GOT3 (cell line): ENCODE data around the gene LOXL1.

ENCODE experiments used
- DNase-seq: peaks from one replicate; lab custom pipeline; 2025; ENCODE audit warnings: mixed read lengths; lab: John Stamatoyannopoulos, UW

Gene LOXL1

DNA sequence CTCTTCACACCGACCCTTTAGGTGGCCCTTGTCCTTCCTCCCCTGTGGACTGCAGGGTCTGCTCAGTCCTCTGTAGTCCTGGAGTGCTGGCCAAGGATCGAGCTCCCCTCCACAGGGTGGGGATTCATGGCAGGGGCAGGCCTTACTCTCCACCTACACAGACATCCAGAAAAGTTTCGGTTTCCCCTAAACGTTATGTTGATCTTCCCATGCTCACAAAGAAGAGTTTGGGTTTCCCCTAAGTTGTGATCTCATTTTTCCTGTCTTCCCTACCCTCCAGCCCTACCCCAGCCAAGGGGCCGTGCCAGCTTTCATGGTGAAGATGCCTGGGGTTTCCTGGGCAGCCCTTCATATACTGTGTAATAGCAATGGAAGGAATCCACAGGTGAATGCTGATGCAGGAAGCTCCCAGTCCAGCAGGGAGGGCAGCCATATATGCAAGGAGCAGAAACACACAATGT lies 55.5 kb downstream of the LOXL1 start:
- DNase-seq: no peak

DNA sequence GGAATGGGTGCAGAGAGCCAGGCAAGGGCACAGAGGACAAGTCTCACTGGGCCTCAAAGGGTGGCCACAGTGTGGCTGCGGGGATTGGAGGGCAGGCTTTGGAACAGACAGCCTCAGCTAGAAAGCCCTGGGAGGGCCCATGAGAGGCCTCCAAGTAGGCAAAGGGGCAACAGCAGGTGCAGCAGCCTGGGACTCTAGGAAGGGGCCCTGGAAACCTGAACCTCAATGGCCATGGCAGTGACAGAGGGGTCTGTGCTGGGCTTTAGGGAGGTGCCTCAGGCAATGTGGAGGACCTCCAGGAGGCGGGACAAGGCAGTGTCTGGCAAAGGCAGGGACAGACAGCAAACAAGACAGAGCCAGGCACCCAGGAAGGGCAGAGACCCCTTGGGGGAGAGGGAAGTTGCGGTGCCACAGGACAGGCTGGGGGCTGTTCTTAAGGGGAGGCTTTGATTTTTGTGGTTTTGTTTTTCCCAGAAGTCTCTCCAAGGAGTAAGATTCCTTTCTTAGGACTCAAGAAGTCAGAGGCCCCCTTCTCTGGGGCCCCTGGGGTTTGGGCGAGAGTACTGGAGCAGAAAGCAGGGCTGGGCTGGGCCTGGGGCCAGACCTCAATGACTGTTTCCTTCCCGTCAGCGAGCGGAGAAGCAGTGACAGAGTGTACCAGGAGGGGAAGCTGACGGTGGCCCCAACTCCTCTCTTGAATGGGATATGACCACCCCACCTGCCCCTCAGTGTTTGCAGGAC lies 56.1 kb downstream of the LOXL1 start:
- peak; percentile 59 for DNase-seq

DNA sequence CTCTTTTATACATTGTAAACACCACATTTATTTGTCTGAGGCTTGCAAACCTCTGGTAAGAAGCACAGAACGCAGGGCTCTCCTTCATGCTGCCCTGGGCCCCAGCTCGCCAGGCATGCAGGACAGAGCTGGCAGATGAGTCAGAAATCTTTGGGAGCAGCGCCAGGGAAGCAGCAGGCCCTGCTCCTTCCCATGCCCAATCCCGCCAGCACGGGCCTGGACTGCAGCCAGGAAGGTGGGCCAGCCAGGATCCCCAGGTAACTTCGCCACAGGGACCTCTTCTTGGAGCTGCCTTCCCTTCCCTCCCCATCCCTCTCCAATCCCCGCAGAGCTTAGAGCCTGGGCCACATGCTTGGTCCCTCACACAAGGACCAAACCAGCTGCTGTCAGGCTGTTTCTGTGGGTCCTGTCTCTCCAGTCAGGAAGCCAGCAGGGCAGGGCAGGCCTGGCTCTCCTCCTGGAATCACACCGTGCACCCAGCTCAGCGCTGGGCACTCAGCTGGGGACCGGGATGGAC lies 57.0 kb downstream of the LOXL1 start:
- DNase-seq: peak; percentile 20

DNA sequence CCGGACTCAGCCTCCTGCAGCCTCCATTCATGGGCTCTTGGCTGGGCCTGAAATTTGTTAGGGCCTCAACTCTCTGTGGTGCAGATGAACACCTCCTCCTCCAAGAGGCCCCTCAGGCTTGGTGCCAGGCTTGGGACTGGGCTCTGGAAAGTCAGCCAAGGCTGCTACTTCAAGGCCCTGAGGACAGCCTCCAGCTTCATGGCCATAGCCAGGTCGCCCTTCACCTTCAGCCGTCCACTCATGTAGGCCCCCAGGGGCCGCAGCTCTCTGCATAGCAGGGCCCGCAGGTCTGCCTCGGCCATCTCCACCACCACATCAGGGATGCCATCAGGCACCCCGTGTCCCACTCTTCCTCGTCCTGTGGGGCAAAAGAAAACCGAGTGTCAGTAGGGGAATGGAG lies 57.5 kb downstream of the LOXL1 start:
- DNase-seq: no peak

DNA sequence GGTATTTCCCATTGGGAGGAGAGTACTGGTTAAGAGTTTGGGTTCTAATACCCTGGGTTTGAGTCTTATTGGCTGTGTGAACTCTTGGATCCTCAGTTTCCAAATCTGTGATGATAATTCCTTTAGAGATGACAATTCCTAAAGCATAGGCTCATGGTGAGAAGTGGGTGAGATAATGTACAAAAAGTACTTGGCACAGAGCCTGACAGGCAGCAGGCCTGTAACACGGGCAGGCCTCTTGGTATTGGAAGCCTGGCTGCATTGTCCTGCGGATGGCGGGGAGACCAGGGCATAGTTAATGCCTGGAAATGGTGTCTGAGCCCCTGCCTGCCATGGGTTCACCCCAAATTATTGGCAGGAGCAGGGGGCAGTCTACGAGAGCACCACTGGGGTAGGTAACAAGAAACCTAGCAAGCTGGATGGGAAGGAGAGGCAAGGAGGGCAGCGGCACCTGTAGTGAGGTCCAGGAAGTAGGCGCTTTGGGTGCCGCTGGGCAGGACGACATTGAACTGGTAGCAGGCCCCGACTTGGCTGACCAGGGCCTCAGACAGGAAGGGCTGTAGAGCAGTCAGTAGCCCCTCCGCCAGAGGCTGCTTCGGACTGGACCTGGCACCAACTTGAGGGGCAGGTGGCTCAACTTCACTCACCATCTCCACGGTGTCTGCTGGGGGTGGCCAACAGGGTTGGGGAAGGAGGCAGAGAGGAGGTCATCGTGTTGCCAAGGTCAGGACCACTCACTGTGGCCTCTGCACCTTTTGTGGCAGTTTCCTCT lies 58.1 kb downstream of the LOXL1 start:
- DNase-seq: no peak

DNA sequence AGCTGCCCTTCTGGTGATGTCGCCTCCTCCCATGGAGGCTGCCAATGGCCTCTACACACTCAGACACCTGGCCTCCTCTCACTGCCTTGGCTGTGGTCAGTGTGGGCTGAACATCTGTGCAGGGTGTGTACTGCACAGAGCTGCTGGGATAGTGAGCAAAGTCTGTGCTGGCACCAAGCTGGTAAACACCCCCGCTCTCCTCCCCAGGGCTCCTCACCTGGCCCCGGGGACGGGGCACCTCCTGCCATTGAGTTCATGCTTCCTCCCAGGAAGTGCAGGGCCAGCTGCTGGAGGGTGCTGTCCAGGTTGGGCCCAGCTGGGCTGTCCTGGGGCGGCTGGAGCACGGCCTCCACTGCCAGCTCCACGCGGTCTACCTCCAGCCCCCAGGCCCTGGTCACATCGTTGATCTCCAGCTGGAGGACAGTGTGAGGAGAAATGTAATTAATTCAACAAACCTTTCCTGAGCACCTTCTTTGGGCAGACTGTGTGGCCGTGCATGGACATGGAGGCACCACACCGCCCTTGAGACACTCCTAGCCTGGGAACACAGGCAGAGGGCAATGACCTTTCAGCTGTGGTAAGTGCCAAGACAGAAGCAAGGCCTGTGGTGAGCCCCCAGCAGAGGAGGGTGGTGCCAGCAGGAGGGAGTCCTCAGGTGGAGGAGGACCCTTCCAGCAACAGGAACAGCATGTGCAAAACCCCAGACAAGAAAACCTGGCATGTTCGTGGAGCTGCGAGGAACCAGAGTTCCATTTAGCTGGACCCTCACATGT lies 59.0 kb downstream of the LOXL1 start:
- no peak for DNase-seq

DNA sequence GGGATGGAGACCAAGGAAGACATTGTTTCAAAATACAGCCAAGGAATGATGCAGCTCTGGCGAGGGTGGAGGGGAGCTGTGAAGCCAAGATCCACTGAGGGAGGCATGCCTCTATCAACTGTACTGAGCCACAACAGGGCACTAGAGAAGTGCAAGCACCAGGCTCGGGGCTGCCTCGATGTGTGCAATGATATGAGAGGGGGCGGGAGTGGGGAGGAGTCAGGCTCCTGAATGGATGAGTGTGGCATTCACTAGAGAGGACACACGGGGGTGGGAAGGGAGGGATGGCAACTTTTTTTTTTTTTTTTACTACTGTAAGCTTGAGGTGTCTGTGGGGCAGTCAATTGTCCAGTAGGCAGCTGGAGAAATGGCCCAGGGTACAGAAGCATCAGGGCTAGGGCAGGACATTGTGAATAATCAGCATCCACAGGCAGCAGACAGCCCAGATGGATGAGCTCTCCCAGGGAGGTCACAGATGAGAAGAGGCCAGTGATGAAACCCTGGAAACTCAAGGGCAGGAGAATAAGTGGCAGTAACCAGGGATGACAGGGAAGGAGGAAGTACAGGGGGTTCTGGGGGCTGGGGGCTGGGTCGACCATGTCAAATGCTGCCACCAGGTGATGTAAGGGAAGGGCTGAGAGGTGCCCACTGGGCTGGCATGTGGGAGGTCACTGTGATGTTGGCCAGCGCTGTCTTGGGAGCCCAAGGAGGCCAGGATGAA lies 60.0 kb downstream of the LOXL1 start:
- DNase-seq: no peak

DNA sequence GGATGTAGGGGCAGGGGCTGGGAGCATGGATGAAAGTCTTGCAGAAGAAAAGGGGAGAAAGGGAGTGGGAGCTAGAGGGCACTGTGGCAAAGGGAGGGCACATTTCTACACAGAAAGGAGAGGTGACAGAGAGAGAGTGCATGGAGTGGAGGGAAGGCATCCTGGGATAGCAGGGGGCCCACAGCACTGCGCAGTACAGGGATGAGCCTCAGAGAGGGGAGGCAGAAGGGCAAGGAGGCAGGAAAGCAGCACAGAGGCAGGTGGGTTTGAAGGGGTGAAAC lies 60.5 kb downstream of the LOXL1 start:
- DNase-seq: no peak

DNA sequence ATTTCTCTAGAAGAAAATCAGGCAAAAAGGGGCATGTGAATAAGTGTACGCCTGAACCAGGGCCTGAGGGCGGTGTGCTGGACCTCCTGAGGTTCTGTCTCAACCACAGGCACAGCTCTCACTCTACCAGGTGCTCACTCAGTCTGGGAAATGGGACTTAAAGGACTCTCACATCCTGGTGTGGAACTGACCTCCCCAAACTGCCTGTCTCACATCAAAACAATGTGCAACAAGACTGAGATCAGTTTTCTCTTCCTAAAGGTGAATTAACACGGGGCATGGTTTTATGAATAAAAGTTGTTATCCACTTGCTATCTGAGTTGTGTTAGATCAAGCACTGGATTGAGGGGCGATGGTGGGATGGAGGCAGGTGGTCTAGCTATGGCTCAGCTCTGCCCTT lies 61.0 kb downstream of the LOXL1 start:
- no peak for DNase-seq

DNA sequence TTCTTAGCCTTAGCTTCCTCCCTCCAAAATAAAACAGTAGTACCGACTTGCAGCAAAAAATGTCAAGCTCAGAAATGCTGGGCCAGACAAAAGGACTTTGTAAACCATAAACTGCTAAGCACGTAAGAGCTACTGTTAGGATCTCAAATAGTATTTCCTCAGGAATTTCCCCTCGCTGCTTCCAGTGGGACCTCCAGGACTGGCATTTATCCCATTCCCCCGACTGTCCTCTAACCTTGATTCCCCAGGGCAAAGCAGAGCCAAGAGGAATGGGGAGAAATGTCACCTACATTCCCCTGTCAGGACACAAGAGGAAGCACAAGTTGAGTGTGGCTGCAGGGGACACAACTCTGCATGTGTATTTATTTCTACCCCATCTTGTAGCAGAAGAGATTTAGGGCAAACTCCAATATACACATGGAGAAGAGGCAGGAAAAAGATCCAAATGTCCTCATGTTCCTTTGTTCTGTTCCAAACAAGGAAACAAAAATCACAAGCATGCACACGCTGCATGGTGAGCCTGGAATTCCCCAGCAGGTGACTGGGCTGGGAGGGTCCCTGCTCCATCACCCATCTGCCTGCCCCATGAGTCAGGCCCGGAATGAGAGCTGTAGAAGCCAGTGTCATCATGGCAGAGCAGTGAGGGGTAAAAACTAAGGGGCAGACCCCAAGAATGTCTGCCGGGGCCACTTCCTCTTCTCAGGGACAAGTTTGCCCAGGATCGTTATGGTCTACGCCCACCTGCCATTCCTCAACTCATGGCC lies 61.6 kb downstream of the LOXL1 start:
- DNase-seq: no peak

DNA sequence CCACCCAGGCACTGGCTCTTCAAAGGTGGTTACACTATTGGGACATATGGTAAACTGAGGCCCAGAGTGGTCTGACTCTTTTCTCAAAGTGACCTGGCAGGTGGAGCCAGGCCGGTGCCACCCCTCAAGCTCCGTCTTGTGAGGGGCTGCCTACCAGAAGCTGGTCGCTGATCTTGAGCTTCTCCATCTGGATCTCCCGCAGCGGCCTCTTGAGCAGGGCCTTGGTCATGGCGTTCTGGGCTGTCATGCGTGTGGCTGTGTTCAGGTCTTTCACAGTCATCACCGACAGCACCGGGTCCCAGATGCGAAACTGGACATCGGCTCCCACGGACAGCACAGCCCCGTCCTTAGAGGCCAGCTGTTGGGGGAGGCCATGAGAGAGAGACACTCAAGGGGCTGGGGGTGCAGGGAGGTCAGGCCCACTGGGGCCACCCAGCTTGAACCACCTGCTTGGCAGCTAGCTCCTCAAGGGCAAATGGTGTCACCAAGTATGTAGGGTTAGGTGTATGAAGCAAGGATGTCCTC lies 62.2 kb downstream of the LOXL1 start:
- no peak for DNase-seq

DNA sequence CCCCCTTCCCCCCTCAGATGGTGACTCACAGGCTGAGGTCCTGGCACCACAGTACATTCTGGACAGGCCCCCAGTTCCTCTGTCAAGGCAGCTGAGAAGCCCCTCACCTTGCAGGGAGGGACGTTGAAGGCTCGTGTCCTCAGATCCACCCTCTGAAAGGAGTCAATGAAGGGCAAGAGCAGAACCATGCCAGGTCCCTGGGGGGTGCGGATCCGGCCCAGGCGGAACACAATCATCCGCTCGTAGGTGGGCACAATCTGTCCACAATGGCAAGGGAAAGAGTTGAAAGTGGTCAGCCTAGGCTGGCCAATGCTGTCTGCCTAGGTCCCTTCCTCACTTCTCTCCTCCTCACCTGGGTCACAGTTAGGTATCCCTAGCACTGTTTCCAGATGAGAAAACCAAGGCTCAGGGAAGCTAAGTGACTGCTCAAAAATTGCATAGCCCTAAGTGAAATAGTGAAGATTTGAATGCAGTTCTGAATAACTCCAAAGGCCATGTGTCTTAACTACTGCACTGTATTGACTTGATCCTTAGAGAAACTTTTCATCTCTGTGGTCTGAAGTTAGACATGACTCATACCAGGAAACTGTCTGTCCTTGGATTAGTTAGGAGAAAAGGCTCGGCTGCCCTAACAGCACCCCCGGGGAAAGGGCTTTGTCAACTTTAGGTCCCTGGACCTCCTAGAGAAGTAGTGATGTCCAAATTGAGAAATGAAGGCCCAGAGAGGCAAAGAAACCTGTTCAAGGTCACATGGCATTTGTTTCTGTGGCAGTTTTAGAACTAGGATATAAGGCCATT lies 62.9 kb downstream of the LOXL1 start:
- no peak for DNase-seq

DNA sequence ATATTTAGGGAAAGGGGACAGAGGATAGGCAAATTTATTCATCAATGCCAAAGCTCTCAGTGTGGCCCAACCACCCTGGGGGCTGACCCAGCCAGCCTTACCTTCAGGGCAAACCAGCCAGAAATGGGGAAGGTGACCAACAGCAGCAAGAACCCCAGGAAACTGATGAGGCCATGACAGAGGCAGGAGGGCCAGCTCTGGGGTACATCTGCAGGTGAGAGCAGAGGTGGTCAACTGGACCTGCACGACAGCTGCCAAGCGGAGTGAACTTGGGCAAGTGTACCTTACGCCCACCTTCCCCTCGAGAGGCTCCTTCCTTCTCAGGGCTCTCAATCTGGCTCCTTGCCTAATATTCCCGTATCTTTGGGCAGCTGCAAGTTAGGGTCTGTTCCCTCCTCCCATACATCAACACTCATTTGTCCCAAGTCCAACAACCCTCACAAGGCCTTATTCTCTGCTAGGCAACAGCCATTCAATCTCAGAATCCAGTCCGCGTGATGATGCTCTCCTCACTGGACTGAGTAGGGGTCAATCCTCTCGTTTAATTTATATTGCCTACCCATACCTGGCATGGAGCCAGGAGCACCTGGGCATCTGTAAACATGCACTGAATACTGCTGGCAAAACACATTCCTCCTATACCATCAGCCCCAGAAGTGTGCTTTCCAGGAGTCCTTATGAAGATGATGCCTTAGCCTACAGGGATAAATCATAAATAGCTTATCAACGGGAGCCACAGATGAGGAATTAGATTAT lies 64.2 kb downstream of the LOXL1 start:
- no peak for DNase-seq

DNA sequence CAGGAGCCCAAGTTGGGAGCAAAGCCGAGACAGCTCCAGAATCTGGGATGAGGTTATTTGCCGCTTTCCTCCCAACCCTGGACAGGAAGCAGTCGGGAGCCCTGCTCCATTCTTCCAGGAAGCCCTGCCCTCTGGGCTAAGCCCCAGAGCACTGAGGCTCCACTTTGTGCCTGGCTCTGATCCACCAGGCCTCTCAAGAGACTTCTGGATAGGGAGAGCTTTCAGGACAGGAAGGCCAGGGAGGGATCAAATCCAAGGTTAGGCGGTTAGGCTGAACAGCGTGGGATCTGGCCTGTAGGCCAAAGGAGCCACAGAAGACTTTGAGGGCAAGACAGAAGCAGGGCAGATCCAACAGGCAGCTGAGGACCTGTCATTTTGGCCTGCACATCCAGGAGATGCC lies 65.0 kb downstream of the LOXL1 start:
- DNase-seq: peak; percentile 7

DNA sequence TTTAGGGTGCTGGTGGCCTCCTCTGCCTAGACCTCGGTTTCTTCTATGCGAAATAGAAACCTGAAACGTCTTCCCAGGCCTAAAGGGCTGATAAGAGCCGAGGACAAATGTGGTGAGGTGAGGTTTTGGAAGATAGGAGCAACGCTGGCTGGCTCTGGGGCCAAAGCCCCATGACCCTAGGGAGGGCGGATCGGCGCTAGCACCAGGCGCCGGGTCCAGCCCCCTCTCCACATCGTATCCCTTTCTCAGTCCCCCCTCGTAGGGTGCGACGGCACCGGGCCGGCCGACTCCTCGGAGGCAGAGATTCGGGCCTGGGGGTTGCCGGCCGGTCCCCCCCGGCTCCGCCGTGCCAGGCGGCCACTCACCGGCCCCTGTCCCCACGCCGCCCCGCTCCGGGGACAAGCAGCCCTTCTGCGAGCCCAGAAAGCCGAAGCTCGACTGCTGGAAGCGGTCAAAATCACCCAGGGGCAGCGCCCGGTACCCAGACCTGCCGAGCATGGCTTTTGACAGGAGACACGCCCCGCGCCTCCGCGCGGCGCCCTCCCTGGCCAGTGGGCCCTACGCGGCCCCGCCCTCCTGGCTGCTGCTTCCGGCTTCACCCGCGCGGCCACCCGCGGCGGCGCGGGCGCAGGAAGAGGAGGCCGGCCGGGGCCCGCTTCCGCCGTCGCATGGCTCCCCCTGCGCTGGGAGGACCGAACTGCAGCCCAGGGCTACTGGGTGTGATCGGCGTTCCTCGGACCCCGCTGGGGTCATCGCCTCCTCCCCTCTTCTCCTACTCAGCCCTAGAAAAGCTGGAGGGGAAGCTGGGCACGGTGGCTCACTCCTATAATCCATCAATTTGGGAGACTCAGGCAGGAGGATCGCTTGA lies 65.7 kb downstream of the LOXL1 start, which contains the start of gene STOML1:
Gene STOML1, minus strand, starts transcription at position 570 of the 868 bp plus-strand sequence. Its CDS starts 72 bp downstream, at position 498.
- peak; percentile 71 for DNase-seq

DNA sequence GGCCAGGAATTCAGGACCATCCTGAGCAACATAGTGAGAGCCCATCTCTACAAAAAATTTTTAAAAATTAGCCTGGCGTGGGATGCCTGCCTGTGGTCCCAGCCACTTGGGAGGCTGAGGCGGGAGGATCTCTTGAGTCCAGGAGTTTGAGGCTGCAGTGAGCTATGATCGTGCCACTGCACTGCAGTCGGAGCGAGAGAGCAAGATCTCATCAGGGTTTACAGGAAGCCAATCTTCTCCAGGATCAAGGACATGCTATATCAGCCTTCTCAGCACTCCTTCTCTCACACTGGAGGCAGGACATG lies 66.3 kb downstream of the LOXL1 start:
- DNase-seq: no peak

DNA sequence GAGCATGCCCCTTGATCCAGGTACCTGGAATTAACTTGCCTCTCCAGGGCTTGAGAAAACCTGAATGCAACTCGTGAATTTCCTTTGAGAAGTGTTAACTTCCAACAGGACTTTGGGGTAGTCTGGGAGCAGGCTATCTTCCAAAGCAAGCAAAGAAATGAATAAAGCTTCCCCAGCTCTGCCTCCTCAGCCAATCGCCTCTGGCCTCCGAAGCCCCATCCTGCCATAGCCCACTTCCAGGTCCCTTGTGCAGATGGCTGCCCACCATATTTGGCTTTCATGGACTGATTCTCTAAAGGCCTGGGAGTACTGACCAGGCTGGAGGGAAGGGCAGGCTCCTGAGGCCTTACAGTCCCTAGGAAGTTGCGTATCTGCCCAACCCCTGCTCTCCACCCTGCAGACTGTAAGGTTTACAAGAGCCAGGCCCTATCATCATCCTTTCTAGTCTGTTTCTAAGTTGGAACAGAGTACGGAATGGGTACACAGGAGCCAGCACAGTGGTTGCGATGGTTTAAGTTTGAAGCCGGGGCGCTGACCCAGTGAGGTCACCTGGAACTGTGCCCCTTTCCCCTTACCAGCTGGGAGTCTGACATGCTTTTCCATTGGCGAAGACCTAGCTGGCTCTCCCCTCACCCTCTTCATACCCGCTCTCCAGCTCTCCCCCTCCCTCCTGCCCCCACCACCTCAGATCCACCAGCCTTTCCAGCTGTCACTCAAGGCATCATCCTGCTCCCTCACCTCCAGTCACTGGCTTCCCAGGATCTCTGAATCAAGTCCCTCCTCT lies 67.1 kb downstream of the LOXL1 start:
- no peak for DNase-seq

DNA sequence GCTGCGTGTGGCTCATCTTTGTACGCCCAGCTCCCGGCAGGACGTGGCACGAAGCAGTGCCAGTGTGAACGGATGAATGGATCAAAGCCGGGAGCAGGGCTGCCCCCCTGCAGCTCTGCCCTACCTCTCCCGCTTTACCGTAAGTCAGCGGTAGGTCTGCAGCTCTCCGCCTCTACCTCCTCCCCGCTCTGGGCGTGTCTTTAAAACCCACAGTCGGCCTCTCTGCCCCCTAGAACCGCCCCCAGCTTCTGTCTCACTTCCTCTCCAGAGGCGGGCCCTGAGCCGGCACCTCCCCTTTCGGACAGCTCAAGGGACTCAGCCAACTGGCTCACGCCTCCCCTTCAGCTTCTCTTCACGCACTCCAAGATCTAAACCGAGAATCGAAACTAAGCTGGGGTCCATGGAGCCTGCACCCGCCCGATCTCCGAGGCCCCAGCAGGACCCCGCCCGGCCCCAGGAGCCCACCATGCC lies 68.2 kb downstream of the LOXL1 start, which contains the start of gene PML:
Gene PML, plus strand, starts transcription at position 304 of the 471 bp plus-strand sequence. Its CDS starts 97 bp downstream, at position 401.
- DNase-seq: peak; percentile 80
